GM12873 (cell line): ENCODE results near the gene TMEM86B.

Source experiments
- TF ChIP-seq, protein P1 (sequence below): IDR thresholded peaks from 2 replicates; pipeline ENCODE4 v1.5.1; 2012; ENCODE audit warnings: low read depth, mild to moderate bottlenecking, moderate library complexity, low read length, control low read depth; ENCODE audit not compliant: insufficient read depth; ENCODE audit errors: missing control alignments

Gene TMEM86B

DNA sequence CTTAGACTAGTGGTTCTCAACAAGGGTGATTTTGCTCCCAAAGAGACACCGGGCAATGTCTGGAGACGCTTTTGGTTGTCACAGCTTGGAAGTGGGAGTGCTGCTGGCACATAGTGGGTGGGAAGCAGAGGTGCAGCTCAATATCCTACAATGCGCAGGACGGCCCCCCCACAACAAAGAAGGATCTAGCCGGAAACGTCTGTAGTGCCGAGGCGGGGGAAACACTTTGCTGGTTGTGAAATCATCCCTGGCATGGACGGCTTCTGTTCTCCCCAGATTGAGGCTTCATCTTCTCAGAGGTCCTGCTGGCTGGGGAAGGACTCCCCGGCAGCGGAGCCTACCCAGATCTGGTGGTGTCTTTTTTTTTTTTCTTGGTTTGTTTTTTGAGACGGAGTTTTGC, 35.1 kb downstream of the TMEM86B start:
- TF ChIP-seq, protein P1, sequence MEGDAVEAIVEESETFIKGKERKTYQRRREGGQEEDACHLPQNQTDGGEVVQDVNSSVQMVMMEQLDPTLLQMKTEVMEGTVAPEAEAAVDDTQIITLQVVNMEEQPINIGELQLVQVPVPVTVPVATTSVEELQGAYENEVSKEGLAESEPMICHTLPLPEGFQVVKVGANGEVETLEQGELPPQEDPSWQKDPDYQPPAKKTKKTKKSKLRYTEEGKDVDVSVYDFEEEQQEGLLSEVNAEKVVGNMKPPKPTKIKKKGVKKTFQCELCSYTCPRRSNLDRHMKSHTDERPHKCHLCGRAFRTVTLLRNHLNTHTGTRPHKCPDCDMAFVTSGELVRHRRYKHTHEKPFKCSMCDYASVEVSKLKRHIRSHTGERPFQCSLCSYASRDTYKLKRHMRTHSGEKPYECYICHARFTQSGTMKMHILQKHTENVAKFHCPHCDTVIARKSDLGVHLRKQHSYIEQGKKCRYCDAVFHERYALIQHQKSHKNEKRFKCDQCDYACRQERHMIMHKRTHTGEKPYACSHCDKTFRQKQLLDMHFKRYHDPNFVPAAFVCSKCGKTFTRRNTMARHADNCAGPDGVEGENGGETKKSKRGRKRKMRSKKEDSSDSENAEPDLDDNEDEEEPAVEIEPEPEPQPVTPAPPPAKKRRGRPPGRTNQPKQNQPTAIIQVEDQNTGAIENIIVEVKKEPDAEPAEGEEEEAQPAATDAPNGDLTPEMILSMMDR, result no peak

DNA sequence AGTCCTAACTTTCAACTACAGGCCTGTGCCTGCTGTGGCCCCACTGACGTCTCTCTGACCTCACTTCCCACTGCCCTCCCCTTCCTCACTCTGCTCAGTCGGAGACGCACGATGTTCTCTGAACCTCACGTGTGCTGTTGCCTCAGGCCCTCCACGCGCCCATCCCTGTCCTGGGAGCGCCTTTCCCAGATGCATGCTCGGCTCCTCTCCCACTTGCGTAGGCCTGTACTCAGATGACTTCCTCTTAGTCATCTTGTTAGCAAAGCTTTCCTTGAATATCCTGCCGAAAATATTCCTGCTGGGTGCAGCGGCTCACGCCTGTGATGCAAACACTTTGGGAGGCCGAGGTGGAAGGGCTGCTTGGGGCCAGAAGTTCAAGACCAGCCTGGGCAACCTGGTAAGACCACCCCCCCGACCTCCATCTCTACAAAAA, 39.1 kb downstream of the TMEM86B start:
- TF ChIP-seq, protein P1, result no peak

DNA sequence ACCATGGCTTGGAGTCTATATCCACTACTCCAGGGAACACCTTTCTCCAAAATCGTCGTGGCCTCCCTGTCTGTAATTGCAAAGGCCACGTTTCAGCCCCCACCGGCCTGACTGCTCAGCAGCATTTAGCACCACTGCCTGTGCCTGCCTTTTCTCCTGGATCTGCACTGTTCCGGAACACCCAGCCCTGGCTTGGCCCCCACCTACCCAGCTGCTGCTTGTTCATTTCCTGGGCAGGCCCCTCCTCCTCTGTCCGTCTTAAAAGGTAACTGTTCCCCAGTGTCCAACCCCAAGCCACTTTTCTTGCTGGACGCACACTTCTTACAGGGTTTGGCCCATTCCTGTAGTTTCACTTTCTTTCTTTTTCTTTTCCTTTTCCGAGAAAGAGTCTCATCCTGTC, 39.9 kb downstream of the TMEM86B start:
- TF ChIP-seq, protein P1, result no peak

DNA sequence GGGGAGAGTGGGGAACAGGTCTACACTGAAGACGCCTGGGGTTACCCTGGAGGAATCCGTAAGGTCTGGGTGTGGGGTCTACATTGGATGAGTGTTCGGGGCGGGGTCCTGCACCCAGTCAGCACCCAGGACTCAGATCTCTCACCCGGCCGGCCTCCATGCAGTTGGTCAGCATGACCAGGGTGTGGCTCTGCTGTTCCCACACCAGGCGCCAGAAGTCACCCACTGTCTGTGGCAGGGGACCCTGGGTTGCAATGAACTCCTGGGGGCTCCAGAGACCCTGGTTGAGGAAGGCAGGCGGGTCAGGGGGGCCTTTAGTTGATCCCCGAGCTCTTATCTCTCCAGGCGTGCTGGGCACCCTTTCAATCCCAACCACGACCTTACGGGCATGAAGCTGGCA, 42.5 kb downstream of the TMEM86B start:
- TF ChIP-seq, protein P1, result no peak

DNA sequence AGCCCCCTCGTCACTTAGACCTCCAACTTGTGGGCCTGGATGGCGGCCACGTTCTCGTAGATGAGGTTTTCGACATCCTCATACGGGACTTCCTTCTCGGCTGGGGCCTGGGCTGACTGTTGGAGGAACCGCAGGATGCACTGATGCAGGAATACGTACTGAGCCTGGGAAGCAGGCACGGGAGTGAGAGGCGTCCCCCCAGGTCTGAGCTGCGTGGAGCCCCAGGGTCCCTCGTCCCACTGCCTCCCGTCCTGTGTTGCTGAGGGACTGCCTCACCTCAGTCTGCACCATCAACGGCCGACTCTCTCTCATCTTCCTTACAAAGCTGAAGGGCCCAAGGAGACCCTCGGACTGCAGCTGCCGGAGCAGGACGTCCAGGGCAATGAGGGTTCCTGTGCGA, 46.8 kb downstream of the TMEM86B start:
- TF ChIP-seq, protein P1, result no peak

DNA sequence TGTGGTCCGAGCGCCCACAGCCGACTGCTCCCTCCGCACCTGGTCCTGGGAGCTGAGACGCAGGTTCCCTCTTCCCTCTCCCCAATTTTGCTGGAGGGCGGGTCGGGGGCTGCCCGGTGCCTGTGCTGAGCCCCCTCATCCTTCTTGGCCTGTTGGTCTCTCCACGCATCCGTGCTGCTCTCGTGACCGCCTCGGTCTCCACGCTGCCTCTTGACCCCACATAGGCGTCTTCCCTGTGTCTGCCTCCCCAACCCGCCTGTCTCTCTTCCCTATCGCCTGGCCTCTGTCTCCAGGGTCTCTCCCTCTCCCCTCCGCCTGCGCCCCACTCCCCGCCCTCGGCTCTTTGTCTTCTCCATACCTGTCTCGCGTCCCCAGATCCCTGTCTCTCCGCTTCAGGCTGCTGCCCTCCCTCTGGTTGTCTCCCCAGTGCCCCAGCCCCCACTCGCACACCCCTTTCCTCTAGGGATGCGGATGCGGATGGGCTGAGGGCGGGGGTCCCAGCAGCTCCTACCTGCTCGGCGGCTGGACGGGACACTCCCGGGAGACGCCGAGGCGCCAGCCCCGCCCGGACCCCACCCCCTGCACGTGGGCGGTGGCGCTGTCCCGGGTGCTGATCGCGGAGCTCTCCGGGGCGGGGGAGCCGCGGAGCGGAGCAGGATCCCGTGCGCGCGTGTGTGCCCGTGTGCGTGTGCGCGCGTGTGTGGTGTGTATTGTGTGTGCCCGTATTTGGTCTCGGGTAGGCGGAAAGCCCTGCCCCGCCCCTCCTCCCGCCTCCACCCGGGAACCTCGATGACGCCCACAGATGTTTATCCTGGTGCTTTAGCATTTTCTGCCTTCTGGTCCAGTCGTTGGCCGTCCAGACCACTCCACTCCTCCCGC, 48.7 kb downstream of the TMEM86B start, which contains the start of gene SYT5:
SYT5 (minus strand) TSS at position 684 of the 879 bp plus-strand sequence. CDS start 1,248 bp downstream, outside the sequence.
- TF ChIP-seq, protein P1, result no peak

DNA sequence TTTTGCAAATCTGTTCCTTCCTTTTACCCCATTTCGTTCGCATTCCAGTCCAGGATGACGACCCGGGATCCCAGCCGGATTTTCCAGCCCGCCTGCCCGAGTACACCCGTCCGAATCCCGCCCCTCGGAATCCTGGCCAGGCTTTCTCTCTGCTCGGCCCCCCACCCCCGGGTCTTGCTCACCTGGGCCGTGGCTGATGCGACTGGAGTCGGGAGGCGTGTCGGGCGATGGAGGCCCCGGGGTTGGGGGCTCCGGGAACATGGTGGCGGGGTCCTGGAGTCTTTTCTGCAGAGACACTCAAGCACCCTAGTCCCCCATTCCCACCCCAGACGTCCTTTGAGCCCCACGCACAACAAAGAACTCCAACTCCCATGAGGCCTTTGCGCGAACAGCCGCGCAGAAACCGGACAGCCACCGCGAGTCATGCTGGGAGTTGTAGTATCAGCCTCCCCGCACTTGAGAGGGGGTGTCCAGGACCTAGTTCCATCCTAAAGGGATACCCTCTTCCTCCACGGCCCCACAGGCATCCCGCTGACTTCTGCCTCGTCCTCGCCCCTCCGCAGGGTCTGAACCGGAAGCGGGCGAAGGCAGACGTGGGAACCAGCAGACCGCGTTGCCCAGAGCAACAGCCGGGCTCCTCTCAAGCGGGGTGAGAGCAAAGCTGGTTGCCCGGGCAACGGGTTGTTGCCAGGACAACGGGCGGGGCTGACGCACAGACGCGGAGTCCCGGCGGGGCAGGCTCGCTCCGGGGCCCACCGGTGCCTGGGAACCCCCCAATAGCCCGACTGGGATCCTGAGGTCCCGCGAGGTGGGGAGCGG, 49.6 kb downstream of the TMEM86B start:
- TF ChIP-seq, protein P1, result no peak
